Measurements from ENCODE around the gene ANXA6. TPM values are rescaled to one million over a fixed set of nuclear protein-coding genes. Genes with fewer than 3 reads are reported as not detected.
A peak's percentile ranks its signal among the peaks of the same experiment; 100 is the strongest.

The ANXA6 gene
- total and polyA plus RNA-seq, 9 of the 15 experiments (the other 6 are each of a cell fraction or from before 2014, with no cell fraction given): 0.70 to 13.2 (median 8.3) TPM

DNA sequence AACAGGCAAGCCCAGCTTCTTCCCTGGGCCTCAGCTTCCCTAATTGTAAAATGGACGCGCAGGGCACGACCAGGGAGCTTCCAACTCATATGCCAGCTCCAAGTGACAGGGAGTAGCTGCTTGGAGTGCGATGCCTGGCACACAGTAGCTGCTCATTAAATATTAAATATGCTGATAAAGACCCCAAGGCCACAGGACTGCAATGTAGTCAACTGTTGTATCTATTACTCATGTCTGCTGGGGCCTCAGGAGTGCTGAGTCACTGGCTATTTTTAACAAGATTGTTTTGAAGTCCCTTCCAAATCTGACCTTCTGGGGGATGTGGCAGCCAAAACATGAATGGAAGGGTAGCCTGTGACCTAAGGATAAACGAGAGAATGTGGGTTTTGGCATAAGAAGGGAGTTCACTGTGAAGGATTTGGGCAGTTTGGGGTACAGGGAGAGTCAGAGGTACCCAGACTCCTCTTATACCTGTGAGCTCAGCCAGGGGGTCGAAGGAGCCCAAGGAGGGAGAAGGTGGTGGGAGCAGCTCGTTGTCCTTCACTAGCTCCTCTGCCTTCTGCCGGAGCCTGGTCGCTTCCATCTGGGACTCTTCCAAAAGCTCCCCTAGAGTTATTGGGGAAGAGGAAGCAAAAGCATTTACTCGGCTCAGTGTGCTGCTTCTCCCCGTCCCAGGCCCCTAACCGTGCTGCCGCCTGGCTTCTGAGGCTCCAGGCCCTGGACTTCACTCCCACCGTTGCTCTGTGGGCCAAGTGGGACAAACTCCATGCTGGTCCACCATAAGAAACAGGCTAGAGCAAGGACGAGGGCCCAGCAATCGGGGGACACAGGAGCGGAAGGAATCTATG lies 94.2 kb downstream of the ANXA6 start (continued):
- TF ChIP-seq FIP1L1 (IDR thresholded peaks at IDR 0.05; ENCODE audit: low read depth, low read length, poor library complexity, severe bottlenecking): no peak
- TF ChIP-seq EGR1 (conservative IDR thresholded peaks at IDR 0.05): no peak
- TF ChIP-seq CBFA2T2 (conservative IDR thresholded peaks at IDR 0.05): peak; percentile 43; the same call in 1 of the 2 replicates
- TF ChIP-seq FOXJ2 (tag; IDR thresholded peaks at IDR 0.05): no peak
- TF ChIP-seq, protein P1, sequence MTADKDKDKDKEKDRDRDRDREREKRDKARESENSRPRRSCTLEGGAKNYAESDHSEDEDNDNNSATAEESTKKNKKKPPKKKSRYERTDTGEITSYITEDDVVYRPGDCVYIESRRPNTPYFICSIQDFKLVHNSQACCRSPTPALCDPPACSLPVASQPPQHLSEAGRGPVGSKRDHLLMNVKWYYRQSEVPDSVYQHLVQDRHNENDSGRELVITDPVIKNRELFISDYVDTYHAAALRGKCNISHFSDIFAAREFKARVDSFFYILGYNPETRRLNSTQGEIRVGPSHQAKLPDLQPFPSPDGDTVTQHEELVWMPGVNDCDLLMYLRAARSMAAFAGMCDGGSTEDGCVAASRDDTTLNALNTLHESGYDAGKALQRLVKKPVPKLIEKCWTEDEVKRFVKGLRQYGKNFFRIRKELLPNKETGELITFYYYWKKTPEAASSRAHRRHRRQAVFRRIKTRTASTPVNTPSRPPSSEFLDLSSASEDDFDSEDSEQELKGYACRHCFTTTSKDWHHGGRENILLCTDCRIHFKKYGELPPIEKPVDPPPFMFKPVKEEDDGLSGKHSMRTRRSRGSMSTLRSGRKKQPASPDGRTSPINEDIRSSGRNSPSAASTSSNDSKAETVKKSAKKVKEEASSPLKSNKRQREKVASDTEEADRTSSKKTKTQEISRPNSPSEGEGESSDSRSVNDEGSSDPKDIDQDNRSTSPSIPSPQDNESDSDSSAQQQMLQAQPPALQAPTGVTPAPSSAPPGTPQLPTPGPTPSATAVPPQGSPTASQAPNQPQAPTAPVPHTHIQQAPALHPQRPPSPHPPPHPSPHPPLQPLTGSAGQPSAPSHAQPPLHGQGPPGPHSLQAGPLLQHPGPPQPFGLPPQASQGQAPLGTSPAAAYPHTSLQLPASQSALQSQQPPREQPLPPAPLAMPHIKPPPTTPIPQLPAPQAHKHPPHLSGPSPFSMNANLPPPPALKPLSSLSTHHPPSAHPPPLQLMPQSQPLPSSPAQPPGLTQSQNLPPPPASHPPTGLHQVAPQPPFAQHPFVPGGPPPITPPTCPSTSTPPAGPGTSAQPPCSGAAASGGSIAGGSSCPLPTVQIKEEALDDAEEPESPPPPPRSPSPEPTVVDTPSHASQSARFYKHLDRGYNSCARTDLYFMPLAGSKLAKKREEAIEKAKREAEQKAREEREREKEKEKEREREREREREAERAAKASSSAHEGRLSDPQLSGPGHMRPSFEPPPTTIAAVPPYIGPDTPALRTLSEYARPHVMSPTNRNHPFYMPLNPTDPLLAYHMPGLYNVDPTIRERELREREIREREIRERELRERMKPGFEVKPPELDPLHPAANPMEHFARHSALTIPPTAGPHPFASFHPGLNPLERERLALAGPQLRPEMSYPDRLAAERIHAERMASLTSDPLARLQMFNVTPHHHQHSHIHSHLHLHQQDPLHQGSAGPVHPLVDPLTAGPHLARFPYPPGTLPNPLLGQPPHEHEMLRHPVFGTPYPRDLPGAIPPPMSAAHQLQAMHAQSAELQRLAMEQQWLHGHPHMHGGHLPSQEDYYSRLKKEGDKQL (CRISPR knock-in tag; IDR thresholded peaks at IDR 0.05; ENCODE audit: borderline replicate concordance): no peak
- TF ChIP-seq ZNF316 (IDR thresholded peaks at IDR 0.05): peak; percentile 93
- TF ChIP-seq ATF1 (CRISPR knock-in tag; IDR thresholded peaks at IDR 0.05): no peak
- TF ChIP-seq ATF1 (tag; IDR thresholded peaks at IDR 0.05): no peak
- TF ChIP-seq NR3C1 (CRISPR knock-in tag; IDR thresholded peaks at IDR 0.05): no peak
- peak; percentile 86 for TF ChIP-seq MAFK (IDR thresholded peaks at IDR 0.05; ENCODE audit: low read length)
- no peak for TF ChIP-seq ZNF589 (CRISPR knock-in tag; IDR thresholded peaks at IDR 0.05; ENCODE audit: low read depth)
- TF ChIP-seq SAP30 (IDR thresholded peaks at IDR 0.05; ENCODE audit: borderline replicate concordance, insufficient read depth, low read depth, low read length, poor library complexity, severe bottlenecking): no peak
- no peak for TF ChIP-seq MTA2 (IDR thresholded peaks at IDR 0.05; ENCODE audit: low read depth)
- TF ChIP-seq TRIM24 (IDR thresholded peaks at IDR 0.05): no peak
- TF ChIP-seq, protein P2, sequence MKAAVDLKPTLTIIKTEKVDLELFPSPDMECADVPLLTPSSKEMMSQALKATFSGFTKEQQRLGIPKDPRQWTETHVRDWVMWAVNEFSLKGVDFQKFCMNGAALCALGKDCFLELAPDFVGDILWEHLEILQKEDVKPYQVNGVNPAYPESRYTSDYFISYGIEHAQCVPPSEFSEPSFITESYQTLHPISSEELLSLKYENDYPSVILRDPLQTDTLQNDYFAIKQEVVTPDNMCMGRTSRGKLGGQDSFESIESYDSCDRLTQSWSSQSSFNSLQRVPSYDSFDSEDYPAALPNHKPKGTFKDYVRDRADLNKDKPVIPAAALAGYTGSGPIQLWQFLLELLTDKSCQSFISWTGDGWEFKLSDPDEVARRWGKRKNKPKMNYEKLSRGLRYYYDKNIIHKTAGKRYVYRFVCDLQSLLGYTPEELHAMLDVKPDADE (conservative IDR thresholded peaks at IDR 0.05; ENCODE audit: control insufficient read depth, low read depth, low read length): no peak
- TF ChIP-seq, protein P3, sequence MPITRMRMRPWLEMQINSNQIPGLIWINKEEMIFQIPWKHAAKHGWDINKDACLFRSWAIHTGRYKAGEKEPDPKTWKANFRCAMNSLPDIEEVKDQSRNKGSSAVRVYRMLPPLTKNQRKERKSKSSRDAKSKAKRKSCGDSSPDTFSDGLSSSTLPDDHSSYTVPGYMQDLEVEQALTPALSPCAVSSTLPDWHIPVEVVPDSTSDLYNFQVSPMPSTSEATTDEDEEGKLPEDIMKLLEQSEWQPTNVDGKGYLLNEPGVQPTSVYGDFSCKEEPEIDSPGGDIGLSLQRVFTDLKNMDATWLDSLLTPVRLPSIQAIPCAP (CRISPR knock-in tag; IDR thresholded peaks at IDR 0.05; ENCODE audit: borderline replicate concordance): no peak
- no peak for TF ChIP-seq TCFL5 (CRISPR knock-in tag; conservative IDR thresholded peaks at IDR 0.05)
- peak; percentile 89 for TF ChIP-seq NFE2L1 (tag; IDR thresholded peaks at IDR 0.05; ENCODE audit: borderline replicate concordance, low read depth)
- TF ChIP-seq SRSF7 (optimal IDR thresholded peaks at IDR 0.05; ENCODE audit: low read depth, low read length): no peak
- no peak for TF ChIP-seq POLR3A (IDR thresholded peaks at IDR 0.05; ENCODE audit: borderline replicate concordance, extremely low read depth, insufficient read depth, insufficient read length)
- TF ChIP-seq ZNF324 (CRISPR knock-in tag; IDR thresholded peaks at IDR 0.05): no peak
- no peak for TF ChIP-seq SRF (CRISPR knock-in tag; IDR thresholded peaks at IDR 0.05)
